H1 (cell line): ENCODE results near the gene UNC93A. TPM values are rescaled to one million over a fixed set of nuclear protein-coding genes. Genes with fewer than 3 reads are reported as not detected.

ENCODE experiments used
- CTCF ChIA-PET: fragments of 300-600 bp; sonication (Branson Sonifier 250); formaldehyde crosslinking; loops from one replicate; lab custom pipeline; 2021; ENCODE audit not compliant: partially characterized antibody; lab: Charles Lee
- POLR2A ChIA-PET: fragments of 300-600 bp; sonication (Branson Sonifier 250); formaldehyde crosslinking; loops from one replicate; lab custom pipeline; 2021; ENCODE audit warnings: inconsistent platforms; ENCODE audit not compliant: partially characterized antibody; lab: Charles Lee
- DNase-seq, 2 experiments: peaks; one replicate each; pipeline versions ENCODE4 v3.0.0 to v3.0.0-alpha.2; 2010 to 2022; ENCODE audit warnings: low spot score in 2 of 2, low read depth in 1 of 2, mixed read lengths in 1 of 2
- FAIRE-seq: peaks from 2 replicates; lab custom pipeline; 2011; peaks lifted over from hg19 to GRCh38; lab: Jason Lieb, UNC
- H2AFZ ChIP-seq: 2 replicates; pipeline ENCODE4 v1.8.1; 2012; ENCODE audit warnings: low read length, inconsistent platforms
- H2AK5ac ChIP-seq: 2 replicates; pipeline ENCODE4 v1.6.1; 2013; ENCODE audit warnings: low read depth, low read length
- H2BK120ac ChIP-seq: replicated peaks from 2 replicates; pipeline ENCODE3; 2013; ENCODE audit warnings: low read depth, low read length, inconsistent platforms
- H2BK12ac ChIP-seq: 2 replicates; pipeline ENCODE4 v1.6.1; 2013; ENCODE audit warnings: low read depth, low read length
- H2BK15ac ChIP-seq: 2 replicates; pipeline ENCODE4 v1.6.1; 2013; ENCODE audit warnings: low read length
- H2BK20ac ChIP-seq: 2 replicates; pipeline ENCODE4 v1.6.1; 2013; ENCODE audit warnings: low read length
- H2BK5ac ChIP-seq: 2 replicates; pipeline ENCODE4 v1.6.1; 2013; ENCODE audit warnings: low read depth, low read length
- H3K14ac ChIP-seq: 2 replicates; pipeline ENCODE4 v1.6.1; 2013; ENCODE audit warnings: inconsistent platforms; ENCODE audit not compliant: insufficient read length
- H3K18ac ChIP-seq: 2 replicates; pipeline ENCODE4 v1.6.1; 2013; ENCODE audit warnings: low read length; ENCODE audit errors: extremely low read depth
- H3K23ac ChIP-seq: 2 replicates; pipeline ENCODE4 v1.6.1; 2013; ENCODE audit warnings: inconsistent platforms; ENCODE audit not compliant: insufficient read length
- H3K23me2 ChIP-seq: 2 replicates; pipeline ENCODE4 v1.6.1; 2013; ENCODE audit warnings: low read depth, low read length
- H3K27ac ChIP-seq: 2 replicates; pipeline ENCODE4 v1.6.1; 2011; ENCODE audit warnings: low read depth, low read length, inconsistent platforms
- H3K27me3 ChIP-seq, 4 experiments: replicated peaks in 1 of 4; 1 replicate in 1 of 4; 2 replicates in 3 of 4; pipeline versions ENCODE4 v1.6.1 to v1.8.1; 2011 to 2013; ENCODE audit warnings: low read length in 3 of 4, mild to moderate bottlenecking in 3 of 4, inconsistent platforms in 2 of 4, mixed read lengths in 2 of 4, moderate library complexity in 1 of 4; ENCODE audit not compliant: control insufficient read depth in 3 of 4, insufficient read depth in 3 of 4; ENCODE audit errors: extremely low read depth in 1 of 4
- H3K36me3 ChIP-seq, 4 experiments: 2 replicates each; pipeline versions ENCODE4 v1.6.1 to v1.8.1; 2011 to 2013; ENCODE audit warnings: mild to moderate bottlenecking in 4 of 4, low read length in 3 of 4, moderate library complexity in 2 of 4, control low read depth in 1 of 4, inconsistent platforms in 1 of 4; ENCODE audit not compliant: insufficient read depth in 4 of 4, control insufficient read depth in 2 of 4
- H3K4ac ChIP-seq: replicated peaks from 2 replicates; pipeline ENCODE3; 2013; ENCODE audit warnings: low read length, low read depth, mixed read lengths, inconsistent platforms; ENCODE audit not compliant: insufficient read length
- H3K4me1 ChIP-seq, 4 experiments: replicated peaks in 1 of 4; 1 replicate in 1 of 4; 2 replicates in 3 of 4; pipeline versions ENCODE4 v1.6.1 to v1.8.1; 2011 to 2013; ENCODE audit warnings: low read length in 3 of 4, inconsistent platforms in 2 of 4, mixed read lengths in 1 of 4; ENCODE audit not compliant: insufficient read depth in 4 of 4, control insufficient read depth in 3 of 4
- H3K4me2 ChIP-seq, 2 experiments: 2 replicates each; pipeline versions ENCODE4 v1.6.1 to v1.8.1; 2011 to 2013; ENCODE audit warnings: low read depth in 2 of 2, low read length in 2 of 2, control low read depth in 1 of 2, inconsistent platforms in 1 of 2, mild to moderate bottlenecking in 1 of 2; ENCODE audit not compliant: insufficient read depth in 1 of 2
- H3K4me3 ChIP-seq, 4 experiments: fragments of 200-600, 300-600 bp in 1 of 4; sonication (generic), shearing (Covaris generic), sonication (Bioruptor Twin) in 1 of 4; 2 replicates each; pipeline versions ENCODE4 v1.5.1 to v1.8.1; 2011 to 2016; ENCODE audit warnings: low read length in 4 of 4, low read depth in 3 of 4, control low read depth in 2 of 4, inconsistent platforms in 2 of 4, mild to moderate bottlenecking in 2 of 4, mixed read lengths in 1 of 4, moderate library complexity in 1 of 4; ENCODE audit not compliant: insufficient read depth in 2 of 4; ENCODE audit errors: extremely low read depth in 1 of 4
- H3K56ac ChIP-seq: replicated peaks from 2 replicates; pipeline ENCODE3; 2013; ENCODE audit warnings: low read depth, mild to moderate bottlenecking, mixed read lengths, low read length, inconsistent platforms; ENCODE audit not compliant: insufficient read length
- H3K79me1 ChIP-seq: 2 replicates; pipeline ENCODE4 v1.6.1; 2013; ENCODE audit warnings: low read depth, low read length, control low read depth
- H3K79me2 ChIP-seq, 2 experiments: 2 replicates each; pipeline versions ENCODE4 v1.6.1 to v1.8.1; 2012 to 2013; ENCODE audit warnings: low read length in 2 of 2, mild to moderate bottlenecking in 2 of 2, inconsistent platforms in 1 of 2; ENCODE audit not compliant: insufficient read depth in 2 of 2, control insufficient read depth in 1 of 2
- H3K9ac ChIP-seq, 4 experiments: replicated peaks in 1 of 4; 1 replicate in 1 of 4; 2 replicates in 3 of 4; pipeline versions ENCODE4 v1.6.1 to v1.8.1; 2011 to 2013; ENCODE audit warnings: low read depth in 3 of 4, low read length in 3 of 4, control low read depth in 2 of 4, mild to moderate bottlenecking in 2 of 4, moderate library complexity in 2 of 4, inconsistent platforms in 1 of 4; ENCODE audit errors: extremely low read depth in 1 of 4
- H3K9me3 ChIP-seq, 2 experiments: 2 replicates each; pipeline versions ENCODE4 v1.6.1 to v1.8.1; 2012 to 2013; ENCODE audit warnings: mild to moderate bottlenecking in 2 of 2, moderate library complexity in 2 of 2, control low read depth in 1 of 2, inconsistent platforms in 1 of 2, low read depth in 1 of 2, low read length in 1 of 2, mixed read lengths in 1 of 2; ENCODE audit not compliant: insufficient read depth in 2 of 2
- H4K20me1 ChIP-seq, 2 experiments: replicated peaks in 1 of 2; 2 replicates each; pipeline versions ENCODE3 to v1.8.1; 2011 to 2013; ENCODE audit warnings: inconsistent platforms in 2 of 2, low read length in 2 of 2, mild to moderate bottlenecking in 1 of 2; ENCODE audit not compliant: insufficient read depth in 2 of 2, control insufficient read depth in 1 of 2
- H4K5ac ChIP-seq: 2 replicates; pipeline ENCODE4 v1.6.1; 2013; ENCODE audit warnings: low read length, low read depth, mixed read lengths, inconsistent platforms; ENCODE audit not compliant: insufficient read length
- H4K8ac ChIP-seq: 2 replicates; pipeline ENCODE4 v1.8.0; 2013; ENCODE audit warnings: mild to moderate bottlenecking, moderate library complexity, low read length, inconsistent platforms; ENCODE audit not compliant: insufficient read depth; ENCODE audit errors: extremely low read depth
- H4K91ac ChIP-seq: replicated peaks from 2 replicates; pipeline ENCODE3; 2013; ENCODE audit warnings: low read length, mixed read lengths, inconsistent platforms; ENCODE audit not compliant: insufficient read length
- CBX8 ChIP-seq: fragments of 300-800, 300-1000 bp; sonication (generic); IDR thresholded peaks from 2 replicates; pipeline ENCODE4 v1.7.1; 2016; ENCODE audit warnings: low read depth, low read length, borderline replicate concordance
- CTCF ChIP-seq, 3 experiments: IDR thresholded peaks; 1 replicate in 2 of 3; 2 replicates in 1 of 3; pipeline versions ENCODE4 v1.5.1 to v1.6.1; 2011; ENCODE audit warnings: low read length in 3 of 3, mild to moderate bottlenecking in 3 of 3, inconsistent platforms in 2 of 3, low read depth in 1 of 3, moderate library complexity in 1 of 3; ENCODE audit not compliant: insufficient read depth in 1 of 3; ENCODE audit errors: control extremely low read depth in 1 of 3
- NANOG ChIP-seq: IDR thresholded peaks from 2 replicates; pipeline ENCODE4 v1.6.1; 2011; ENCODE audit warnings: low read length, low read depth, mild to moderate bottlenecking, inconsistent platforms; ENCODE audit not compliant: insufficient read depth, poor library complexity, severe bottlenecking
- SP2 ChIP-seq: IDR thresholded peaks from 2 replicates; pipeline ENCODE4 v1.6.1; 2012; ENCODE audit warnings: mild to moderate bottlenecking, low read length, inconsistent platforms
- TEAD4 ChIP-seq: IDR thresholded peaks from 2 replicates; pipeline ENCODE4 v1.6.1; 2012; ENCODE audit warnings: low read depth, low read length, inconsistent platforms, mixed read lengths
- polyA plus RNA-seq, 7 experiments: library from polyadenylated mRNA; depleted of rRNA in 3 of 7; stranded (reverse) in 5 of 7; unstranded in 2 of 7; fragments of >200 nt in 5 of 7; fragments of 200-250 nt in 2 of 7; gene quantifications; 1 replicate in 5 of 7; 2 replicates in 1 of 7; 4 replicates in 1 of 7; pipeline versions ENCODE4 v1.2.1 to v1.2.3, GENCODE V29; 2011 to 2013; ENCODE audit warnings: missing spikeins in 2 of 7, mixed read lengths in 2 of 7
- total RNA-seq: library from RNA; stranded (reverse); fragmentation: NEBNext Ultra II Directional; extraction: Animal tissue kit (Norgen Biotek cat#: 25700); gene quantifications from 2 replicates; pipeline ENCODE4 v1.2.1, GENCODE V29; 2021

The UNC93A gene
- total and polyA plus RNA-seq, 2 of the 8 experiments (the other 6 are each of a cell fraction or from before 2014, with no cell fraction given) = 0.39 TPM; not detected in 1

- Histone ChIP-seq H2AFZ (no peak overlapping the region), H3K79me1 (no peaks in the 10 kb centered on the region), H2BK120ac (no peak overlapping the region), H3K27me3 (peaks cover 5 to 13% (median 10%) of the 10 kb centered on the region in 4 experiments), H4K20me1 (no peaks in the 10 kb centered on the region), H4K91ac (no peak overlapping the region), H2BK12ac (no peak overlapping the region), H3K9me3 (no peaks in the 10 kb centered on the region), H3K36me3 (no peaks in the 10 kb centered on the region), H2BK15ac (no peak overlapping the region), H2BK5ac (no peak overlapping the region), H3K4me3 (no peak overlapping the region), H3K4me2 (no peak overlapping the region), H3K56ac (no peak overlapping the region), H2AK5ac (no peak overlapping the region), H3K4ac (no peak overlapping the region), H3K23me2 (no peaks in the 10 kb centered on the region), H2BK20ac (no peak overlapping the region), H3K14ac (no peak overlapping the region), H4K8ac (no peak overlapping the region), H3K27ac (no peak overlapping the region), H3K18ac (no peak overlapping the region), H3K79me2 (no peaks in the 10 kb centered on the region), H4K5ac (no peak overlapping the region), H3K9ac (no peak overlapping the region), H3K4me1 (peaks cover 0 to 4% (median 0%) of the 10 kb centered on the region in 4 experiments; a peak in 2 of 7 replicates), H3K23ac (no peak overlapping the region)
- no peak for FAIRE-seq
- ChIA-PET POLR2A (no interaction called here), CTCF (no interaction called here)
- DNase-seq = no peak
- TF ChIP-seq NANOG = no peak
- TF ChIP-seq TEAD4 = no peak
- no peak for TF ChIP-seq CBX8
- no peak for TF ChIP-seq CTCF (IDR thresholded peaks at IDR 0.05; ENCODE audit: control extremely low read depth in 1 of 3, insufficient read depth in 1 of 3, low read depth in 1 of 3, low read length in 3 of 3)
- no peak for TF ChIP-seq SP2
Observed at GRCh38 chr6:167345348-167345747, 54.2 kb downstream of the UNC93A start.
